ENCODE results near the gene NEDD4L. TPM values are rescaled to one million over a fixed set of nuclear protein-coding genes. Genes with fewer than 3 reads are reported as not detected.
"Not testable (repeated sequence)": the region's sequence is repeated elsewhere in the genome, so short reads cannot be mapped to it uniquely, and the experiment has no call there.

Gene NEDD4L
- total and polyA plus RNA-seq, 8 donors = 88.0 to 159 (median 95.2) TPM

DNA sequence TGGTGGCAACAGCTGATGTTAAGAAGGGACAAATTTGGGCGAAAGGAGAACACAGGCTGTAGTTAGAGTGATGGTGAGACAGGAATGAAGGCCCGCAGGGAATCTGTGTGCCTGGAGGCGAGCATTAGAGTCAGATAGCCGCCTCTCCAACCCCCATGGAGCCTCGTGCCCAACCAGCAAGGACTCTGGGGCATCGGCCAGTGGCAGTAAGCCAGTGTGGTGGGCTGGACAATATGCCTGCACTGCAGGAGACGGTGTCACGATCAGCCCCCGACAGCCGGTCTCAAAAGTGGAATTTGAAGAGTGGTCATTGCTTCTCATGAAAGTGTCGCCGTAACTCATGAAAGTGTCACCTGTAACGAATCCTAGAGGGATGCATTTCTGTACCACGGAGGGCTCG is 335.4 kb downstream of the NEDD4L start:
- no peak for ATAC-seq

DNA sequence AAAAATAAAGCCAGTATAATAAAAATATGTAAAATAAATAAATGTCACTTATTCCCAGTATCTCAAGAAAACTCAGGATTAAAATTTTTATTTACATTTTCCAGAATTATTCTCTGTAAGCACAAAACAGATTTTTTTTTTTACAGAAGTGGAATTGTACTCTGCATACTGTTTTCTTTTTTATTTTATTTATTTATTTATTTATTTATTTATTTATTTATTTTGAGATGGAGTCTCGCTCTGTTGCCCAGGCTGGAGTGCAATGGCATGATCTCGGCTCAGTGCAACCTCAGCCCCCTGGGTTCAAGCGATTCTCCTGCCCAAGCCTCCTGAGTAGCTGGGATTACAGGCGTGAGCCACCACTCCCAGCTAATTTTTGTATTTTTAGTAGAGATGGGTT is 336.1 kb downstream of the NEDD4L start:
- H3K27ac ChIP-seq; intact Hi-C loops (cut with DNase I); H3K27me3 ChIP-seq; ATAC-seq; H3K4me3 ChIP-seq; H3K4me1 ChIP-seq; H3K9me3 ChIP-seq; DNase-seq: not testable (repeated sequence)
- peaks cover 0 to 44% of the 10 kb centered on the region in 2 donors for H3K36me3 ChIP-seq

More for the DNA sequence above, 335.4 kb downstream of the NEDD4L start:
- Histone ChIP-seq H3K27ac (no peak overlapping the region), H3K36me3 (peaks cover 0 to 44% of the 10 kb centered on the region in 2 donors), H3K4me3 (no peak overlapping the region), H3K4me1 (no peaks in the 10 kb centered on the region), H3K9me3 (no peaks in the 10 kb centered on the region), H3K27me3 (no peaks in the 10 kb centered on the region)
- no peak for DNase-seq
- TF ChIP-seq, protein P1, sequence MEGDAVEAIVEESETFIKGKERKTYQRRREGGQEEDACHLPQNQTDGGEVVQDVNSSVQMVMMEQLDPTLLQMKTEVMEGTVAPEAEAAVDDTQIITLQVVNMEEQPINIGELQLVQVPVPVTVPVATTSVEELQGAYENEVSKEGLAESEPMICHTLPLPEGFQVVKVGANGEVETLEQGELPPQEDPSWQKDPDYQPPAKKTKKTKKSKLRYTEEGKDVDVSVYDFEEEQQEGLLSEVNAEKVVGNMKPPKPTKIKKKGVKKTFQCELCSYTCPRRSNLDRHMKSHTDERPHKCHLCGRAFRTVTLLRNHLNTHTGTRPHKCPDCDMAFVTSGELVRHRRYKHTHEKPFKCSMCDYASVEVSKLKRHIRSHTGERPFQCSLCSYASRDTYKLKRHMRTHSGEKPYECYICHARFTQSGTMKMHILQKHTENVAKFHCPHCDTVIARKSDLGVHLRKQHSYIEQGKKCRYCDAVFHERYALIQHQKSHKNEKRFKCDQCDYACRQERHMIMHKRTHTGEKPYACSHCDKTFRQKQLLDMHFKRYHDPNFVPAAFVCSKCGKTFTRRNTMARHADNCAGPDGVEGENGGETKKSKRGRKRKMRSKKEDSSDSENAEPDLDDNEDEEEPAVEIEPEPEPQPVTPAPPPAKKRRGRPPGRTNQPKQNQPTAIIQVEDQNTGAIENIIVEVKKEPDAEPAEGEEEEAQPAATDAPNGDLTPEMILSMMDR (IDR thresholded peaks at IDR 0.05) = no peak
- intact Hi-C loops (cut with DNase I) = no loop called here

DNA sequence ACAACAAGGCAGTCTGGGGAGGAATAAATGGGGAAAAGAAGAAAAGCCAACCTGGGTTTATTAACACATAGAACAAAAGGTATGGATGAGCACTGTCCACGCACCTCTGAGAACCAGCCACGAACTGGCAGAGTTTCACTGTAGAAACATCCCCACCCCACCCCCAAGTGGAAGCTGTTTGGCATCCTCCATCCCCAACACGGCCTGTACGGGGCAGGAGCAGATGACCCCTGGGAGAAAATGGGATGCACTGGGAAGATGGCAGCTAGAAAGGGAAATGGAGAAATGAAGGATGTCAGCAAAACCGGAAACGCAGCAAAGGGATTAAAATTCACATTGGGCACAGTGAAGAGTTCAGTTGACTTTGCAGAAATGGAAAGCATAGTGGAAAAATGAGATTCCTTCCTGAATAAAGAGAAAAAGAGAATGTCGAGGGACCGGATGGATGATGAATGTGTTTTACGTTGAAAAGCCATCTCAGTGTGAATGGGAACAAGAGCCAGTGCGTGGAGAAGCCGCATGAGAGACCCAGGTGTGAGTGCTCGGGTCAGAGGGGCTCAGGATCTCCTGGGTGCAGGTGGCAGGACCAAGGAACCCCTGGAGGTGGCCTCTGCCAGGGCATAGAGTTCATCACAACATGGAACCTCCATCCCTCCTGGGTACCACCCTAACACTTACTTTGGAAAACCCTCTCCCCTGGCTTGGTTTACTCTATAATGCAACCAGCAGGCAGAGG is 337.8 kb downstream of the NEDD4L start:
- Histone ChIP-seq H3K36me3 (peaks cover 0 to 52% of the 10 kb centered on the region in 2 donors), H3K4me1 (no peaks in the 10 kb centered on the region), H3K27me3 (no peaks in the 10 kb centered on the region), H3K27ac (no peak overlapping the region), H3K4me3 (no peak overlapping the region), H3K9me3 (no peaks in the 10 kb centered on the region)
- DNase-seq (no peak), ATAC-seq (no peak)
- intact Hi-C loops (cut with DNase I) = no loop called here
- TF ChIP-seq, protein P1 (IDR thresholded peaks at IDR 0.05) = no peak

DNA sequence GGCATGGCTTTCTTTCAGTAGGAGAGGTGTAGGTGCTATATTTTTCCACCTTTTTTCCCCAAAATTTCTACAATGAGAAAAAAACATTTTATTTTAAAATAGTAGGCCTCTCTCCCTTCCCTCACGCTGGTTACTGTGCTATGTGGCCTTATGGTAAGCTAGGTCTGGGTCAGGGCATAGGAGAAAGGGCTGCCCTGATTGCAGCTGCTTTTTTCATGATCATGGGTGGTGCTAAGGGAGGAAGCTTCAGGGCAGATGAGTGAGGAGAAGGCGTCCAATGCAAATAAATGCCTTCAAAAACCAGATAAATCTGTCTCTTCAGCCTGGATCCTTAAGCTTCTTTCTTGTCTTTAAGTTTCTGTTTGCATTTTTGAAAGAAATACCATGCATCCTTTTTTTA is 338.4 kb downstream of the NEDD4L start:
- peaks cover 0 to 53% of the 10 kb centered on the region in 2 donors for H3K36me3 ChIP-seq
- no peak overlapping the region for H3K27ac ChIP-seq
- H3K4me3 ChIP-seq = no peak overlapping the region
- H3K4me1 ChIP-seq = no peaks in the 10 kb centered on the region
- H3K27me3 ChIP-seq = no peaks in the 10 kb centered on the region
- no peak for ATAC-seq
- no peaks in the 10 kb centered on the region for H3K9me3 ChIP-seq
- intact Hi-C loops (cut with DNase I) = no loop called here
- TF ChIP-seq, protein P1 (IDR thresholded peaks at IDR 0.05) = no peak
- DNase-seq = no peak

DNA sequence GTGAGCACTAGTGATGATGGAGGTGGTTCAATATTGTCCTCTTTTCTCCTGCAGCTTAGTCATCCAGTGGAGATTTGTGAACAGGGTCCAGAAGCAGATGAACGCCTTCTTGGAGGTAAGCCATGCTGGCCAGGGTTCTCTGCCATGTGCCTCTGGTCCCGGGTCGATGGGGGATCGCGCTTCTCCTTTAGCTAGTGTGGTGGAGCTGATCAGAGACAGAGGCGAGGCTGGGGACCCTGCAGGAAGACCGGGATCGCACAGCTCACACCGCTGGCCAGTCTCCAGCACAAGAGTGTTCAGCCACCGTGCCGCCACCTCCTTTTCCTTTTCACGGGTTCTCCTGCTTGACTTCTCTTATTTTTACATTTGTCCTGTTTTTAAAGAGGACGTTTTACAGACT is 341.4 kb downstream of the NEDD4L start:
- no peak for DNase-seq
- peaks cover 0 to 72% of the 10 kb centered on the region in 2 donors for H3K36me3 ChIP-seq
- H3K27me3 ChIP-seq = no peaks in the 10 kb centered on the region
- no peak overlapping the region for H3K4me3 ChIP-seq
- intact Hi-C loops (cut with DNase I) = no loop called here
- TF ChIP-seq, protein P1 (IDR thresholded peaks at IDR 0.05) = no peak
- H3K9me3 ChIP-seq = no peaks in the 10 kb centered on the region
- no peaks in the 10 kb centered on the region for H3K4me1 ChIP-seq
- no peak for ATAC-seq
- no peak overlapping the region for H3K27ac ChIP-seq

DNA sequence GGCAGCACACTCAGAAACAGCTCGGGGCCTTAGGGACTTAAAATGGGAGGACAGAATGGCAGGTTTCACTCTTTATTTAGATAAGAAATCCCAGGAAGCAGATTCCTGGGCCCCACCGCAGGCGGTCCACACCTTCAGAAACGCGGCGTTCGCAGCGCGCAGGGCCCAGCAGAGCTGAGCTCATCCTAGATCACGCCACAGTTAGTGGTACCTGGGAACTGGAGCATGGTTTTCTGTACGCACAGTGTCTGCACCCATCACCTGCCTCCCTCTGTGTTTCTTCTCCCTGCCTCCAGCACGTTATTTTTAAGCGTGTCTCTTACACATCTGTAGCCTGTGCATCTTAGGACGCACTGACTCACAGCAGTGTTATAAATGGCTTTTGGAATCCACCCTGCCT is 342.8 kb downstream of the NEDD4L start:
- H3K4me3 ChIP-seq = no peak overlapping the region
- H3K9me3 ChIP-seq = no peaks in the 10 kb centered on the region
- H3K27ac ChIP-seq = no peak overlapping the region
- no peaks in the 10 kb centered on the region for H3K27me3 ChIP-seq
- ATAC-seq = no peak
- H3K4me1 ChIP-seq = no peaks in the 10 kb centered on the region
- H3K36me3 ChIP-seq = peaks cover 0 to 85% of the 10 kb centered on the region in 2 donors
- DNase-seq = no peak
- intact Hi-C loops (cut with DNase I) = no loop called here
- TF ChIP-seq, protein P1 (IDR thresholded peaks at IDR 0.05) = no peak

Data from left lung (tissue), 10 donors.